HG03571 (cell line): Measurements from ENCODE around the gene RNASEL.
A peak's percentile ranks its signal among the peaks of the same experiment; 100 is the strongest.
"Not testable (repeated sequence)": the region's sequence is repeated elsewhere in the genome, so short reads cannot be mapped to it uniquely, and the experiment has no call there.

Source experiments
- ATAC-seq: cut with Tn5 transposase; IDR thresholded peaks from one replicate; pipeline ENCODE4 v1.9.1; 2021; ENCODE audit not compliant: unreplicated experiment

Gene RNASEL

GRCh38 chr1:182588500-182589396 is at the start of gene RNASEL:
TSS of gene RNASEL (minus strand) at chr1:182589256. CDS start at chr1:182586806, 2,450 bp downstream.
- ATAC-seq, result peak; percentile 67

- no peak for ATAC-seq
Observed at GRCh38 chr1:182637769-182638168, 48.7 kb upstream of the RNASEL start.

- ATAC-seq, result no peak
Observed at GRCh38 chr1:182635871-182636270, 46.8 kb upstream of the RNASEL start.

GRCh38 chr1:182634306-182635072 is 45.4 kb upstream of the RNASEL start:
- ATAC-seq, result no peak

GRCh38 chr1:182633657-182634281 is 44.7 kb upstream of the RNASEL start:
- no peak for ATAC-seq

- ATAC-seq, result no peak
Observed at GRCh38 chr1:182633031-182633430, 44.0 kb upstream of the RNASEL start.

- not testable (repeated sequence) for ATAC-seq
Observed at GRCh38 chr1:182632441-182632857, 43.4 kb upstream of the RNASEL start.

GRCh38 chr1:182631954-182632353 is 42.9 kb upstream of the RNASEL start:
- no peak for ATAC-seq

GRCh38 chr1:182631053-182631677 is 42.1 kb upstream of the RNASEL start:
- ATAC-seq, result no peak

GRCh38 chr1:182630586-182630985 is 41.5 kb upstream of the RNASEL start:
- ATAC-seq, result no peak

- no peak for ATAC-seq
Observed at GRCh38 chr1:182629499-182630096, 40.5 kb upstream of the RNASEL start.

- no peak for ATAC-seq
Observed at GRCh38 chr1:182629080-182629479, 40.0 kb upstream of the RNASEL start.

- ATAC-seq, result no peak
Observed at GRCh38 chr1:182628657-182629056, 39.6 kb upstream of the RNASEL start.

- no peak for ATAC-seq
Observed at GRCh38 chr1:182627622-182628021, 38.6 kb upstream of the RNASEL start.

GRCh38 chr1:182626527-182626926 is 37.5 kb upstream of the RNASEL start:
- ATAC-seq, result no peak

GRCh38 chr1:182625719-182626504 is 36.9 kb upstream of the RNASEL start:
- ATAC-seq, result no peak

- ATAC-seq, result no peak
Observed at GRCh38 chr1:182625024-182625423, 36.0 kb upstream of the RNASEL start.

- no peak for ATAC-seq
Observed at GRCh38 chr1:182624577-182624976, 35.5 kb upstream of the RNASEL start.

GRCh38 chr1:182622901-182623528 is 34.0 kb upstream of the RNASEL start:
- peak; percentile 71 for ATAC-seq
